ENCODE measurements around the gene ADGRE3. TPM values are rescaled to one million over a fixed set of nuclear protein-coding genes. Genes with fewer than 3 reads are reported as not detected.

Gene ADGRE3
- total RNA-seq, 6 donors from 2014 or later = 0.76 to 9.6 (median 2.4) TPM; not detected in 1

- ATAC-seq (ENCODE audit: low FRiP score in 2 of 2) = no peak
- no peaks in the 10 kb centered on the region for H3K36me3 ChIP-seq
- no peak for TF ChIP-seq EP300 (IDR thresholded peaks at IDR 0.05)
- TF ChIP-seq CTCF (IDR thresholded peaks at IDR 0.05) = no peak
- TF ChIP-seq POLR2A (IDR thresholded peaks at IDR 0.05) = no peak
- TF ChIP-seq POLR2AphosphoS5 (IDR thresholded peaks at IDR 0.05) = no peak
- 84% methylated on average over 6 of the region's 6 CpGs for WGBS, 2 donors
- DNase-seq = no peak
- H3K9me3 ChIP-seq = no peaks in the 10 kb centered on the region
- H3K4me1 ChIP-seq = peaks cover 19 to 30% (median 23%) of the 10 kb centered on the region in 4 donors
- H3K27me3 ChIP-seq = no peaks in the 10 kb centered on the region
- no peak overlapping the region for H3K27ac ChIP-seq
- H3K4me3 ChIP-seq = no peak overlapping the region
Measured at GRCh38 chr19:14575428-14575980, 99.1 kb downstream of the ADGRE3 start.

- H3K9me3 ChIP-seq = no peaks in the 10 kb centered on the region
- peak within 1 kb of the TSS; percentile 30 to 89 (median 82) for H3K27ac ChIP-seq
- WGBS, 2 donors = 2 to 5% methylated on average over 21 to 38 of the region's 40 CpGs
- TF ChIP-seq EP300 (IDR thresholded peaks at IDR 0.05) (no peak), CTCF (IDR thresholded peaks at IDR 0.05) (peak; percentile 55 to 92 (median 74)), POLR2AphosphoS5 (IDR thresholded peaks at IDR 0.05) (peak; percentile 77 to 91), POLR2A (IDR thresholded peaks at IDR 0.05) (peak in 1 of 4 donors; percentile 72)
- H3K4me1 ChIP-seq = peaks cover 22 to 48% (median 29%) of the 10 kb centered on the region in 4 donors
- DNase-seq = peak; percentile 94 to 98
- ATAC-seq (ENCODE audit: low FRiP score in 2 of 2) = peak; percentile 95 to 97
- peaks cover 0 to 22% (median 5%) of the 10 kb centered on the region in 4 donors for H3K36me3 ChIP-seq
- H3K4me3 ChIP-seq = peak within 1 kb of the TSS; percentile 48 to 98 (median 89)
- H3K27me3 ChIP-seq = no peaks in the 10 kb centered on the region
Measured at GRCh38 chr19:14571695-14572490, 102.8 kb downstream of the ADGRE3 start, which contains the start of gene NDUFB7. TSS of gene NDUFB7 (minus strand) at chr19:14572066. CDS start at chr19:14572000, 66 bp downstream.

GRCh38 chr19:14570864-14571527, 103.6 kb downstream of the ADGRE3 start:
- peak in 1 of 2 donors; percentile 54 for DNase-seq
- no peaks in the 10 kb centered on the region for H3K9me3 ChIP-seq
- no peak for TF ChIP-seq CTCF (IDR thresholded peaks at IDR 0.05)
- TF ChIP-seq EP300 (IDR thresholded peaks at IDR 0.05) = no peak
- no peak for TF ChIP-seq POLR2A (IDR thresholded peaks at IDR 0.05)
- TF ChIP-seq POLR2AphosphoS5 (IDR thresholded peaks at IDR 0.05) = no peak
- H3K36me3 ChIP-seq = peaks cover 4 to 26% (median 11%) of the 10 kb centered on the region in 4 donors
- ATAC-seq (ENCODE audit: low FRiP score in 2 of 2) = no peak
- H3K4me3 ChIP-seq = peak overlapping the region; percentile 48 to 98 (median 89)
- H3K4me1 ChIP-seq = peaks cover 22 to 48% (median 29%) of the 10 kb centered on the region in 4 donors
- H3K27ac ChIP-seq = peak overlapping the region in 3 of 4 donors; percentile 30 to 89 (median 88)
- 51 to 53% methylated on average over 22 of the region's 22 CpGs for WGBS, 2 donors
- no peaks in the 10 kb centered on the region for H3K27me3 ChIP-seq

Small RNA genes within 50 kb of the gene (small RNA-seq; reads per million reads assigned to genes)
- 0 reads per million in 4 donors for gene AC022149.2
- 0 reads per million in 4 donors for gene RN7SL842P

Other genes with a start within 250 kb of the ADGRE3 start
- 100 to 1,000 TPM in 5 of 6 donors, 10 to 100 TPM in 1; 95.2 to 278 (median 200) TPM for gene PKN1, start 241.5 kb downstream of the ADGRE3 start, total RNA-seq
- 1 to 10 TPM in 2 of 6 donors, under 1 TPM in 1, not detected in 3; 0.59 to 3.9 (median 1.7) TPM for gene PTGER1, start 199.5 kb downstream of the ADGRE3 start, total RNA-seq
- gene GIPC1, start 178.7 kb downstream of the ADGRE3 start, total RNA-seq = 100 to 1,000 TPM; 103 to 283 (median 152) TPM
- 100 to 1,000 TPM in 3 of 6 donors, 10 to 100 TPM in 3; 33.5 to 137 (median 101) TPM for gene DNAJB1, start 156.4 kb downstream of the ADGRE3 start, total RNA-seq
- gene TECR, start 145.2 kb downstream of the ADGRE3 start, total RNA-seq = 100 to 1,000 TPM in 2 of 6 donors, 10 to 100 TPM in 4; 54.0 to 124 (median 80.6) TPM
- gene NDUFB7, start 102.8 kb downstream of the ADGRE3 start, total RNA-seq = 100 to 1,000 TPM; 124 to 350 (median 171) TPM
- gene CLEC17A, start 91.8 kb downstream of the ADGRE3 start, total RNA-seq = not detected
- gene ZNF333, start 15.2 kb upstream of the ADGRE3 start, total RNA-seq = 10 to 100 TPM; 16.1 to 35.6 (median 20.0) TPM
- gene ADGRE2, start 103.7 kb upstream of the ADGRE3 start, total RNA-seq = 10 to 100 TPM; 12.3 to 24.1 (median 18.1) TPM
- gene OR7A5, start 160.3 kb upstream of the ADGRE3 start, total RNA-seq = not detected
- not detected for gene OR7C1, start 160.3 kb upstream of the ADGRE3 start, total RNA-seq
- gene OR7A10, start 174.1 kb upstream of the ADGRE3 start, total RNA-seq = not detected
- not detected for gene OR7A17, start 211.3 kb upstream of the ADGRE3 start, total RNA-seq